ENCODE data around the gene SHOC2.

- TF ChIP-seq CTBP1 (IDR thresholded peaks at IDR 0.05; ENCODE audit: borderline replicate concordance): no peak
- no peak for TF ChIP-seq SP1 (IDR thresholded peaks at IDR 0.05)
- no peak for TF ChIP-seq ZNF384 (IDR thresholded peaks at IDR 0.05)
- TF ChIP-seq PKNOX1 (IDR thresholded peaks at IDR 0.05): no peak
- TF ChIP-seq FOXM1 (IDR thresholded peaks at IDR 0.05; ENCODE audit: borderline replicate concordance): no peak
- TF ChIP-seq HDGF (IDR thresholded peaks at IDR 0.05; ENCODE audit: borderline replicate concordance): no peak
- no peak for TF ChIP-seq TARDBP (IDR thresholded peaks at IDR 0.05)
- TF ChIP-seq ELF4 (IDR thresholded peaks at IDR 0.05): no peak
- no peak for TF ChIP-seq FOXK2 (IDR thresholded peaks at IDR 0.05)
- TF ChIP-seq ARNT (IDR thresholded peaks at IDR 0.05): no peak
- no peak for TF ChIP-seq NFRKB (IDR thresholded peaks at IDR 0.05)
- TF ChIP-seq FOXA1 (IDR thresholded peaks at IDR 0.05): no peak
- TF ChIP-seq BHLHE40 (IDR thresholded peaks at IDR 0.05; ENCODE audit: borderline replicate concordance): no peak
- TF ChIP-seq LEF1 (IDR thresholded peaks at IDR 0.05; ENCODE audit: borderline replicate concordance): no peak
These were observed 46.7 kb downstream of the SHOC2 start for GRCh38 chr10:110966146-110966545.
